NB4 (cell line): ENCODE measurements around the gene C4orf33.

ENCODE experiments used
- DNase-seq: peaks from one replicate; pipeline ENCODE4 v3.0.0; 2010; ENCODE audit warnings: low read depth
- H3K4me3 ChIP-seq: one replicate; pipeline ENCODE4 v1.5.1; 2011; ENCODE audit warnings: mild to moderate bottlenecking, low read depth, low read length, moderate library complexity
- MYC ChIP-seq: IDR thresholded peaks from 2 replicates; pipeline ENCODE4 v1.6.1; 2011; ENCODE audit warnings: low read depth, low read length
- POLR2A ChIP-seq: IDR thresholded peaks from 2 replicates; pipeline ENCODE4 v1.6.1; 2011; ENCODE audit warnings: mild to moderate bottlenecking; ENCODE audit not compliant: insufficient read length; ENCODE audit errors: extremely low read depth
- TF ChIP-seq, protein P1 (sequence below): IDR thresholded peaks from 2 replicates; pipeline ENCODE4 v1.6.1; 2011; ENCODE audit warnings: low read depth, low read length
- TF ChIP-seq, protein P2 (sequence below): IDR thresholded peaks from one replicate; pipeline ENCODE4 v1.5.1; 2012; ENCODE audit warnings: low read depth, low read length

Gene C4orf33

DNA sequence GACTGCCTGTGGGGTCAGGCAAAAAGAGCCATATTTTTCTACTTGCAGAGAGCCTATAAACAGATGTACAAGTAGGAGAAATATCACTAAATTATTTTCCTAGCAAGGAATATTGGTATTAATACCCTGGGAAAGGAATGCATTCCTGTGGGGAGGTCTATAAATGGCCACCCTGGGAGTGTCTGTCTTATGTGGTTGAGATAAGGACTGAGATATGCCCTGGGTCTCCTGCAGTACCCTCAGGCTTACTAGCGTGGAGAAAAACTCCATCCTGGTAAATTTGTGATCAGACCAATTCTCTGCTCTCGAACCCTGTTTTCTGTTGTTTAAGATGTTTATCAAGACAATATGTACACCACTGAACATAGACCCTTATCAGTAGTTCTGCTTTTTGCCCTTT, 35.4 kb downstream of the C4orf33 start:
- TF ChIP-seq MYC (no peak), POLR2A (no peak)
- TF ChIP-seq, protein P1, sequence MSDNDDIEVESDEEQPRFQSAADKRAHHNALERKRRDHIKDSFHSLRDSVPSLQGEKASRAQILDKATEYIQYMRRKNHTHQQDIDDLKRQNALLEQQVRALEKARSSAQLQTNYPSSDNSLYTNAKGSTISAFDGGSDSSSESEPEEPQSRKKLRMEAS = no peak
- TF ChIP-seq, protein P2, sequence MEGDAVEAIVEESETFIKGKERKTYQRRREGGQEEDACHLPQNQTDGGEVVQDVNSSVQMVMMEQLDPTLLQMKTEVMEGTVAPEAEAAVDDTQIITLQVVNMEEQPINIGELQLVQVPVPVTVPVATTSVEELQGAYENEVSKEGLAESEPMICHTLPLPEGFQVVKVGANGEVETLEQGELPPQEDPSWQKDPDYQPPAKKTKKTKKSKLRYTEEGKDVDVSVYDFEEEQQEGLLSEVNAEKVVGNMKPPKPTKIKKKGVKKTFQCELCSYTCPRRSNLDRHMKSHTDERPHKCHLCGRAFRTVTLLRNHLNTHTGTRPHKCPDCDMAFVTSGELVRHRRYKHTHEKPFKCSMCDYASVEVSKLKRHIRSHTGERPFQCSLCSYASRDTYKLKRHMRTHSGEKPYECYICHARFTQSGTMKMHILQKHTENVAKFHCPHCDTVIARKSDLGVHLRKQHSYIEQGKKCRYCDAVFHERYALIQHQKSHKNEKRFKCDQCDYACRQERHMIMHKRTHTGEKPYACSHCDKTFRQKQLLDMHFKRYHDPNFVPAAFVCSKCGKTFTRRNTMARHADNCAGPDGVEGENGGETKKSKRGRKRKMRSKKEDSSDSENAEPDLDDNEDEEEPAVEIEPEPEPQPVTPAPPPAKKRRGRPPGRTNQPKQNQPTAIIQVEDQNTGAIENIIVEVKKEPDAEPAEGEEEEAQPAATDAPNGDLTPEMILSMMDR = no peak
- DNase-seq = no peak
- no peak overlapping the region for H3K4me3 ChIP-seq

DNA sequence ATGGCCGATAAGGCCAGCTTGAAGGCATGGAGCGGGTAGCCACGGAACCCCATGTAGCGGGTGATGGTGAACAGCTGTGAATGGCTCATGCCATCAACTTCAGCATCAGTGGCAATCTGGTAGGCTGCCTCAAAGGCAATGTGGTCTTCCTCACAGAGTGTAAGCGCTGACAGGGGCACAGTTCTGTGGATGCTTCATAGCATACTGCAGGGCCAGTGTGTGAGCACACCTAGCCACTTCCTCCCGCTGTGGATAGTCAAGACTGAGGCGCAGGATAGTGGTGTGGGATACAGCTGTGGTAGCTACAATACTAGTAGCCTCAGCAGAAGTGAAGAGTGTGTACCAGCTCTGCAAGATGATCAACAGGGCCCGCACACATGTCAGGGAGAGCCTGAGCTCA, 40.5 kb downstream of the C4orf33 start:
- DNase-seq = no peak
- TF ChIP-seq, protein P1 = no peak
- H3K4me3 ChIP-seq = no peak overlapping the region

DNA sequence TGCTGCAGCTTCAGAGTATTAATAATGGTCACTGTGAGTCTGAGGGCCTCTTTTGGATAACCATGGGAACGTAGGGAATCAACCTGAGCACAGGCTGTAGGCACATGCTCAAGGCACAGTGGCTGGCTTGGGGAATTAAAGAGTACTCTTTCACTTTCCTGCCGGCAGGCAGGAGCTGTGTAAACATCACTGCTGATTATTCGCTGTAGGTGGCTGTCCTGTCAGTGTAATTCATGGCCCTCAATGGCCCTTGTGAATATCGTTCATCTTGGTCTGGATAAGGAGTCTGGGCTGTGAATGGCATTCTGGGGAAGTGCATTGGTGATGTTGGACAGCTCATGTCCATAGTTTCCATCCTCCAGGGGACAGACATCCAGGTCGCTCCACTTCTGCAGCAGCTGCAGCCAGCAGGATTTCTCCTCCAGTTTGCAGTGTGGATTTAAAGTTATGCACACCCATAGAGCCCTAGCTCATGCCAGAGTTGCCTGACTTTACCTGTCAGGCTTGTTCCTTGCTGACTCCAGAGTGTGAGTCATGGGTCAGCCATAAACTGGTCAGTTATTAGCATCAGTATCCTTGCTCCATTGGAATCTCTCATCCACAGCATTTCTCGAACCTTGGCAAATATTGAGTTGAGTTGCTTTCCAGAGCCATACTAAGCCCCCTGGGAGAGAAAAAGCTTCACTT, 43.0 kb downstream of the C4orf33 start:
- H3K4me3 ChIP-seq = no peak overlapping the region
- no peak for DNase-seq
- TF ChIP-seq, protein P1 = no peak
- TF ChIP-seq POLR2A (no peak), MYC (no peak)
- TF ChIP-seq, protein P2 = no peak

DNA sequence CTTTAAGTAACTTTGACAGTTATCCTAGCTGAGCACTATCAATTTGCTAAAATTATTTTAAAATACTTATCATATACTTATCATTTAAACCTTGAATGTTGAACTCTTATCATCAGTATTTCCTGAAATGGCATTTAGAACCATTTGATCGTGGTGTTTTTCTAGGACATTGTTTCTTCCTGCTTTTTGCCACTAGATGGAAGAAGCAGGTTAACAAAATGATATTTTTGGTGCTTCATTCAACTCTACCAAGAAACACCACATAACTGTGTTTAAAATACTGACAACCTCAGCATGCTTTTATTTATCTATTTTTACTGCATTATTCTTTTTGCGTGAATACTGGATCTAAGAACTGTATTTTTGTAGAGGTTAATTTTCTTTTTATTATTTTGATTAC, 44.6 kb downstream of the C4orf33 start:
- DNase-seq = no peak
- TF ChIP-seq, protein P1 = no peak
- TF ChIP-seq MYC (no peak), POLR2A (no peak)
- TF ChIP-seq, protein P2 = no peak
- no peak overlapping the region for H3K4me3 ChIP-seq

DNA sequence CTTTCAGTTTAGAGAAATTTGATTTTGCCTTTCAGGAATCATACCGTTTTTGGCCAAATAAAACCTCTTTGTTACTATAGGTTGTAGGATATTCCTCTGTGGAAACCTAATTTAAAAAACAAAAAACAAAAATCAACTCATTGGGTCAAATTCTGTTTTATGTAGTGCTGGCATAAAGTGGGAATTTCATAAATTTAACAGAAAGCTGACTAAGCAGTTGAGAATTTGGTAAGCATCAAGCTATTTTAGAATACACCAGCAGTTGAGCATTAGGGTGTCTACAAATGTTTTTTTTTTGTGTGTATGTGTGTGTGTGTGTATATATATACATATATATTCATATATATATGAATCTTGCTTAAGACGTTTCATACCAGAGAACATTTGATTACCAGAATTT, 47.4 kb downstream of the C4orf33 start:
- no peak for TF ChIP-seq POLR2A
- TF ChIP-seq, protein P1 = no peak
- TF ChIP-seq, protein P2 = no peak
- no peak for TF ChIP-seq MYC
- no peak overlapping the region for H3K4me3 ChIP-seq
- DNase-seq = no peak

DNA sequence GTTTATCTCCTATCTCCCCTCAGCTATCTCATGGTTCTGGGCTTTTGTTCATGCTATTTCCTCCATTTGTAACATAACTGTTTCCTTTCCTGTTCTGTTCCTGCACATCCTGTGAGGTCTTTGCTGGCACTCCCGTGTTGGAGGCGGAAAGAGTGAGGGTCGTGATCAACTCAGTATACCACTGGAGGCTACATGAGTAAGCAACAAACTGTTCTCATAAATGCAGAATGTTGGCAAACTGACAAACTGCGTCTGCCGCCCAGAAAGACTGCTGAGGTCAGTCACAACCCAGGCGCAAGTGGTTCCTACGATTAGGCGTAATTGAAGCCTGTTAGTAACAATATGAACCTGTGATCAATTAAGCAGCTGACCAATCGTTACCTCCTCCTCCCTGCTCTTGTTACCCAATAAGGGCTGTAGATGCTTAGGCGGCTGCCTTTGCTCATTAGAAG, 48.8 kb downstream of the C4orf33 start:
- H3K4me3 ChIP-seq = no peak overlapping the region
- TF ChIP-seq POLR2A = no peak
- TF ChIP-seq, protein P1 = no peak
- TF ChIP-seq, protein P2 = no peak
- no peak for TF ChIP-seq MYC
- DNase-seq = no peak
